Thyroid gland (tissue), 4 donors: ENCODE measurements around the gene PCDHGA5.
"Not testable (repeated sequence)": the region's sequence is repeated elsewhere in the genome, so short reads cannot be mapped to it uniquely, and the experiment has no call there.

Experiments
- CTCF ChIP-seq, 6 experiments: fragments of 200-600 bp in 3 of 6; fragments of 450-650 bp in 3 of 6; sonication (generic) in 3 of 6; IDR thresholded peaks; one replicate each; pipeline ENCODE4 v1.5.1; 2016 to 2019; ENCODE audit warnings: antibody characterized with exemption in 6 of 6, mild to moderate bottlenecking in 2 of 6, inconsistent platforms in 1 of 6, moderate library complexity in 1 of 6
- POLR2A ChIP-seq, 2 donors: fragments of 450-650 bp; IDR thresholded peaks; one replicate each; pipeline ENCODE4 v1.6.1; 2017; ENCODE audit warnings: antibody characterized with exemption in 2 of 2, mild to moderate bottlenecking in 2 of 2, moderate library complexity in 1 of 2

- not testable (repeated sequence) for TF ChIP-seq CTCF, POLR2A (IDR thresholded peaks at IDR 0.05)
Measured at GRCh38 chr5:141414548-141415274, 50.7 kb downstream of the PCDHGA5 start.
